GM12874 (cell line): ENCODE measurements around the gene TNS2.

Experiments used
- TF ChIP-seq, protein P1 (sequence below): IDR thresholded peaks from 2 replicates; pipeline ENCODE4 v1.5.1; 2011; ENCODE audit warnings: low read depth, mild to moderate bottlenecking, control low read depth, low read length, moderate library complexity; ENCODE audit not compliant: insufficient read depth

The TNS2 gene

DNA sequence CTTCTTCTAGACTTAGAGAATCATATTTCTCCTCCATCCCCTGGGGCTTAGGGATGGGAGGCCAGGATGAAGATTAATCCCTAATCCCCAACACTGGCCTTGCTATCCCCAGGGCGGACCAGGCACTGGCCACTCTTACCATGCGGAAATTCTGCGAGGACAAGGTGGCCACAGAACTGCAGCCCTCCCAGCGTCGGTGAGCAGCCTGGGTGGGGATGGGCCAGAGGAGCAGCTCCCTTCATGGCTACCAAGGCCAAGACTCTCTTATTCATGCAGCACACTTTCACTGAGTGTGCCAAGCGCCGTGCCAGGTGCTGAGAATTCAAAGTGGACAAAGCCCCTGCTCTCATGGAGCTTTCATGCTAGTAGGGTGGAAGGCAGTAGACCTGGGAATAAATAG lies 7.0 kb downstream of the TNS2 start:
- TF ChIP-seq, protein P1, sequence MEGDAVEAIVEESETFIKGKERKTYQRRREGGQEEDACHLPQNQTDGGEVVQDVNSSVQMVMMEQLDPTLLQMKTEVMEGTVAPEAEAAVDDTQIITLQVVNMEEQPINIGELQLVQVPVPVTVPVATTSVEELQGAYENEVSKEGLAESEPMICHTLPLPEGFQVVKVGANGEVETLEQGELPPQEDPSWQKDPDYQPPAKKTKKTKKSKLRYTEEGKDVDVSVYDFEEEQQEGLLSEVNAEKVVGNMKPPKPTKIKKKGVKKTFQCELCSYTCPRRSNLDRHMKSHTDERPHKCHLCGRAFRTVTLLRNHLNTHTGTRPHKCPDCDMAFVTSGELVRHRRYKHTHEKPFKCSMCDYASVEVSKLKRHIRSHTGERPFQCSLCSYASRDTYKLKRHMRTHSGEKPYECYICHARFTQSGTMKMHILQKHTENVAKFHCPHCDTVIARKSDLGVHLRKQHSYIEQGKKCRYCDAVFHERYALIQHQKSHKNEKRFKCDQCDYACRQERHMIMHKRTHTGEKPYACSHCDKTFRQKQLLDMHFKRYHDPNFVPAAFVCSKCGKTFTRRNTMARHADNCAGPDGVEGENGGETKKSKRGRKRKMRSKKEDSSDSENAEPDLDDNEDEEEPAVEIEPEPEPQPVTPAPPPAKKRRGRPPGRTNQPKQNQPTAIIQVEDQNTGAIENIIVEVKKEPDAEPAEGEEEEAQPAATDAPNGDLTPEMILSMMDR, result no peak

DNA sequence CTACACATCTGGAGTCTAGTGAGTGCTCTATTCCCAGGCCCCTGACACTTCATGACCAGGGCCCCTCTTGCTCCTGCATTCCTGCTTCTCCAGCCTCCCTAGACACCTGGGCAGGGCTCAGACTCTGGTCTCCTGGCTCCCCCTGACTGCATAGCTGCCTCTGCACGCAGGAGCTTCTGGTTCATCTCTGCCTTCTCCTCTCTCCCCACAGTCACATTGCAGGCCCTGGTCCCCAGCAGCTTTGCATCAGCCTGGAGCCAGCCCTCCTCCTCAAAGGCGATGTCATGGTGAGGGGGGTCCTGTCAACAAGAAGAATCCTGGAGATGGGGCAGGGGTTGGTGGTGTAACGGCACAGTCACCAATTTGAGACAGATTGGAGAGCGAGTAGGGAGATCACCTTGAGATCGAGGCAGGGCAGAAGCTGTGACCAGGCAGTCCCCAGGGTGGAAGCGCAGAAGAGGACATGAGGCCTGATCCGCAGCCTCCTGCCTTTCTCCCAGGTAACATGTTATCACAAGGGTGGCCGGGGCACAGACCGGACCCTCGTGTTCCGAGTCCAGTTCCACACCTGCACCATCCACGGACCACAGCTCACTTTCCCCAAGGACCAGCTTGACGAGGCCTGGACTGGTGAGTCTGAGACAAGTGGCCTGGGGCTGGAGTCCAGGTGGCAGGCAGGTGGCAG lies 8.1 kb downstream of the TNS2 start:
- TF ChIP-seq, protein P1, result no peak

DNA sequence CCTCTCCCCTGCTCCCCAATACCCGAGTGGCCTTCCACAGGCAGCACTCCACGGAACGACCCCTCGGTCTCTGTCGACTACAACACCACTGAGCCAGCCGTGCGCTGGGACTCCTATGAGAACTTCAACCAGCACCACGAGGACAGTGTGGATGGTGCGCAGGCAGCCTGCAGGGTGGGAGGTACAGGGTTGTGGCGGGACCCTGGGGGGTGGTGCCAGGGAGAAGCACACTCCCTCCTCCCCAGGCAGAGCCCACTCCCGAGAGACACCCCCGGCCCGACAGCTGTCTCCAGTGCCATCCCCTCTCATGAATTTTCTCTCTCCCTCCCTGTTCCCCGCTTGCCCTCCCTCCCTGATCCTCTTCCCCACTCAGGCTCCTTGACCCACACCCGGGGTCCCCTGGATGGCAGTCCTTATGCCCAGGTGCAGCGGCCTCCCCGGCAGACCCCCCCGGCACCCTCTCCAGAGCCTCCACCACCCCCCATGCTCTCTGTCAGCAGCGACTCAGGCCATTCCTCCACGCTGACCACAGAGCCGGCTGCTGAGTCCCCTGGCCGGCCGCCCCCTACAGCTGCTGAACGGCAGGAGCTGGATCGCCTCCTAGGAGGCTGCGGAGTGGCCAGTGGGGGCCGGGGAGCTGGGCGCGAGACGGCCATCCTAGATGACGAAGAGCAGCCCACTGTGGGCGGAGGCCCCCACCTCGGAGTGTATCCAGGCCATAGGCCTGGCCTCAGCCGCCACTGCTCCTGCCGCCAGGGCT lies 9.0 kb downstream of the TNS2 start:
- TF ChIP-seq, protein P1, result no peak

DNA sequence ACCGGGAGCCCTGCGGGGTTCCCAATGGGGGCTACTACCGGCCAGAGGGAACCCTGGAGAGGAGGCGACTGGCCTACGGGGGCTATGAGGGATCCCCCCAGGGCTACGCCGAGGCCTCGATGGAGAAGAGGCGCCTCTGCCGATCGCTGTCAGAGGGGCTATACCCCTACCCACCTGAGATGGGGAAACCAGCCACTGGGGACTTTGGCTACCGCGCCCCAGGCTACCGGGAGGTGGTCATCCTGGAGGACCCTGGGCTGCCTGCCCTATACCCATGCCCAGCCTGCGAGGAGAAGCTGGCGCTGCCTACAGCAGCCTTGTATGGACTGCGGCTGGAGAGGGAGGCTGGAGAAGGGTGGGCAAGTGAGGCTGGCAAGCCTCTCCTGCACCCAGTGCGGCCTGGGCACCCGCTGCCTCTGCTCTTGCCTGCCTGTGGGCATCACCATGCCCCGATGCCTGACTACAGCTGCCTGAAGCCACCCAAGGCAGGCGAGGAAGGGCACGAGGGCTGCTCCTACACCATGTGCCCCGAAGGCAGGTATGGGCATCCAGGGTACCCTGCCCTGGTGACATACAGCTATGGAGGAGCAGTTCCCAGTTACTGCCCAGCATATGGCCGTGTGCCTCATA lies 9.7 kb downstream of the TNS2 start:
- TF ChIP-seq, protein P1, result no peak

DNA sequence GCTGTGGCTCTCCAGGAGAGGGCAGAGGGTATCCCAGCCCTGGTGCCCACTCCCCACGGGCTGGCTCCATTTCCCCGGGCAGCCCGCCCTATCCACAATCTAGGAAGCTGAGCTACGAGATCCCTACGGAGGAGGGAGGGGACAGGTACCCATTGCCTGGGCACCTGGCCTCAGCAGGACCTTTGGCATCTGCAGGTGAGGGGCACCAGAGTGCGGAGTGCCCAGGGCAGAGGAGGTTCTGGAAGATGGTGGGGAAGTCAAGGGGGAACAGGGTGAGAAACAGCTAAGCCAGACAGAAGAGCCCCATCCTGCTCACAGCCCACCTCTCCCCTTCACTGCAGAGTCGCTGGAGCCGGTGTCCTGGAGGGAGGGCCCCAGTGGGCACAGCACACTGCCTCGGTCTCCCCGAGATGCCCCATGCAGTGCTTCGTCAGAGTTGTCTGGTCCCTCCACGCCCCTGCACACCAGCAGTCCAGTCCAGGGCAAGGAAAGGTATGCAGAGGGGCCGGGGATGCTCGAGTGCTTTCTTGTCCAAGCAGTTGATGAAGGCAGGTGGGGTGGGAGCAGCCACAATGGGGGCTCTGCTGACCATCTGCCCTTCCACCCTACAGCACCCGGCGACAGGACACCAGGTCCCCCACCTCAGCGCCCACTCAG lies 10.3 kb downstream of the TNS2 start:
- TF ChIP-seq, protein P1, result no peak

DNA sequence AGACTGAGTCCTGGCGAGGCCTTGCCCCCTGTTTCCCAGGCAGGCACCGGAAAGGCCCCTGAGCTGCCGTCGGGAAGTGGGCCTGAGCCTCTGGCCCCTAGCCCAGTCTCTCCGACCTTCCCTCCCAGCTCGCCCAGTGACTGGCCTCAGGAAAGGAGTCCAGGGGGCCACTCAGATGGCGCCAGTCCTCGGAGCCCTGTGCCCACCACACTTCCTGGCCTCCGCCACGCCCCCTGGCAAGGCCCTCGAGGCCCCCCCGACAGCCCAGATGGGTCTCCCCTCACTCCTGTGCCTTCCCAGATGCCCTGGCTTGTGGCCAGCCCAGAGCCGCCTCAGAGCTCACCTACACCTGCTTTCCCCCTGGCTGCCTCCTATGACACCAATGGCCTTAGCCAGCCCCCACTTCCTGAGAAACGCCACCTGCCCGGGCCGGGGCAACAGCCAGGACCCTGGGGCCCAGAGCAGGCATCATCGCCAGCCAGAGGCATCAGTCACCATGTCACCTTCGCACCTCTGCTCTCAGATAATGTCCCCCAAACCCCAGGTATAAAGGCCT lies 10.9 kb downstream of the TNS2 start:
- TF ChIP-seq, protein P1, result no peak
